SU-DHL-6 (cell line): Measurements from ENCODE around the gene STIP1.

Experiments
- EZH2phosphoT487 ChIP-seq: fragments of 200-600 bp; sonication (generic), shearing (Covaris generic); conservative IDR thresholded peaks from 2 replicates; pipeline ENCODE4 v1.6.1; 2018; ENCODE audit warnings: mild to moderate bottlenecking, antibody characterized with exemption, low read length, moderate library complexity, mixed read lengths
- TF ChIP-seq, protein P1 (sequence below): fragments of 200-600 bp; sonication (generic); IDR thresholded peaks from one replicate; pipeline ENCODE4 v1.5.1; 2017; ENCODE audit warnings: antibody characterized with exemption, mild to moderate bottlenecking, low read length, moderate library complexity; ENCODE audit not compliant: insufficient read depth, poor library complexity, severe bottlenecking

DNA sequence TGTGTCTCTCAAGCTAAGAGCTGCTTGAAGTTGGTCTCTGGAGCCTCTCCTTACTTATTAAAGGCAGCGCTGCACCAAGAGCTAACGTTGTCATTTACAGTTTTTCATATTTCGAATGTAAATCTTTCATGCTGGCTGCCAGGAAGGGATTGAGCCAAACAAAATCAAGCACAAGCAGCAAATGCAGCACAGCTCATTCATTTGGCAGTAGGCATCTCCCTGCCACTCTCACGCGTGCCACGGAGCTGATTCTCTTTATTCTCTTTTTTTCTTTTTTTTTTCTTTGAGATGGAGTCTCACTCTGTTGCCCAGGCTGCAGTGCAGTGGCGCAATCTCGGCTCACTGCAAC, 47.0 kb downstream of the STIP1 start:
- TF ChIP-seq, protein P1, sequence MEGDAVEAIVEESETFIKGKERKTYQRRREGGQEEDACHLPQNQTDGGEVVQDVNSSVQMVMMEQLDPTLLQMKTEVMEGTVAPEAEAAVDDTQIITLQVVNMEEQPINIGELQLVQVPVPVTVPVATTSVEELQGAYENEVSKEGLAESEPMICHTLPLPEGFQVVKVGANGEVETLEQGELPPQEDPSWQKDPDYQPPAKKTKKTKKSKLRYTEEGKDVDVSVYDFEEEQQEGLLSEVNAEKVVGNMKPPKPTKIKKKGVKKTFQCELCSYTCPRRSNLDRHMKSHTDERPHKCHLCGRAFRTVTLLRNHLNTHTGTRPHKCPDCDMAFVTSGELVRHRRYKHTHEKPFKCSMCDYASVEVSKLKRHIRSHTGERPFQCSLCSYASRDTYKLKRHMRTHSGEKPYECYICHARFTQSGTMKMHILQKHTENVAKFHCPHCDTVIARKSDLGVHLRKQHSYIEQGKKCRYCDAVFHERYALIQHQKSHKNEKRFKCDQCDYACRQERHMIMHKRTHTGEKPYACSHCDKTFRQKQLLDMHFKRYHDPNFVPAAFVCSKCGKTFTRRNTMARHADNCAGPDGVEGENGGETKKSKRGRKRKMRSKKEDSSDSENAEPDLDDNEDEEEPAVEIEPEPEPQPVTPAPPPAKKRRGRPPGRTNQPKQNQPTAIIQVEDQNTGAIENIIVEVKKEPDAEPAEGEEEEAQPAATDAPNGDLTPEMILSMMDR: no peak
- no peak for TF ChIP-seq EZH2phosphoT487
